DOHH2 (cell line): Measurements from ENCODE around the gene PREX1.
"Not testable (repeated sequence)": the region's sequence is repeated elsewhere in the genome, so short reads cannot be mapped to it uniquely, and the experiment has no call there.

Experiments used
- H3F3A ChIP-seq: fragments of 200-600 bp; sonication (generic), shearing (Covaris generic); 2 replicates; pipeline ENCODE4 v1.6.0; 2016; ENCODE audit warnings: antibody characterized with exemption, mild to moderate bottlenecking; ENCODE audit not compliant: control insufficient read depth, insufficient read depth
- H3K27ac ChIP-seq: fragments of 200-600 bp; sonication (generic); 2 replicates; pipeline ENCODE4 v1.5.1; 2014; ENCODE audit warnings: low read depth, mild to moderate bottlenecking, low read length, moderate library complexity
- H3K27me3 ChIP-seq: fragments of 200-600 bp; sonication (generic); 2 replicates; pipeline ENCODE4 v1.6.1; 2014; ENCODE audit warnings: mild to moderate bottlenecking, low read length, mixed read lengths; ENCODE audit not compliant: control insufficient read depth
- H3K36me3 ChIP-seq: fragments of 200-600 bp; sonication (generic); 2 replicates; pipeline ENCODE4 v1.6.1; 2014; ENCODE audit warnings: mild to moderate bottlenecking, low read length, moderate library complexity, mixed read lengths; ENCODE audit not compliant: control insufficient read depth
- H3K4me1 ChIP-seq: fragments of 200-600 bp; sonication (generic); 2 replicates; pipeline ENCODE4 v1.6.1; 2014; ENCODE audit warnings: mild to moderate bottlenecking, low read length, mixed read lengths; ENCODE audit not compliant: control insufficient read depth
- H3K4me2 ChIP-seq: fragments of 200-600 bp; sonication (generic); 2 replicates; pipeline ENCODE4 v1.6.0; 2014; ENCODE audit warnings: mild to moderate bottlenecking, low read length, moderate library complexity
- H3K4me3 ChIP-seq: fragments of 200-600 bp; sonication (generic); 2 replicates; pipeline ENCODE4 v1.5.1; 2014; ENCODE audit warnings: mild to moderate bottlenecking, low read length, mixed read lengths
- H3K79me2 ChIP-seq: fragments of 200-600 bp; sonication (generic); 2 replicates; pipeline ENCODE4 v1.6.1; 2014; ENCODE audit warnings: mild to moderate bottlenecking, low read length, mixed read lengths; ENCODE audit not compliant: control insufficient read depth
- H3K9me2 ChIP-seq: fragments of 200-600 bp; sonication (generic); replicated peaks from 2 replicates; pipeline ENCODE4 v1.6.1; 2014; ENCODE audit warnings: mild to moderate bottlenecking, low read length, mixed read lengths; ENCODE audit not compliant: control insufficient read depth
- H3K9me3 ChIP-seq: fragments of 200-600 bp; sonication (generic); 2 replicates; pipeline ENCODE4 v1.6.1; 2014; ENCODE audit warnings: antibody characterized with exemption, low read length, mixed read lengths; ENCODE audit not compliant: control insufficient read depth, insufficient read depth
- H4K20me1 ChIP-seq: fragments of 200-600 bp; sonication (generic); 2 replicates; pipeline ENCODE4 v1.6.0; 2014; ENCODE audit warnings: low read depth, mild to moderate bottlenecking, antibody characterized with exemption, low read length, moderate library complexity; ENCODE audit not compliant: control insufficient read depth, insufficient read depth
- CTCF ChIP-seq: fragments of 200-600 bp; sonication (generic); IDR thresholded peaks from one replicate; pipeline ENCODE4 v1.5.1; 2014; ENCODE audit warnings: antibody characterized with exemption, mild to moderate bottlenecking, low read depth, low read length; ENCODE audit not compliant: poor library complexity, severe bottlenecking
- EZH2phosphoT487 ChIP-seq: fragments of 200-600 bp; sonication (generic); IDR thresholded peaks from 2 replicates; pipeline ENCODE4 v1.6.1; 2017; ENCODE audit warnings: borderline replicate concordance, mild to moderate bottlenecking, antibody characterized with exemption, low read length, moderate library complexity, mixed read lengths

Gene PREX1

DNA sequence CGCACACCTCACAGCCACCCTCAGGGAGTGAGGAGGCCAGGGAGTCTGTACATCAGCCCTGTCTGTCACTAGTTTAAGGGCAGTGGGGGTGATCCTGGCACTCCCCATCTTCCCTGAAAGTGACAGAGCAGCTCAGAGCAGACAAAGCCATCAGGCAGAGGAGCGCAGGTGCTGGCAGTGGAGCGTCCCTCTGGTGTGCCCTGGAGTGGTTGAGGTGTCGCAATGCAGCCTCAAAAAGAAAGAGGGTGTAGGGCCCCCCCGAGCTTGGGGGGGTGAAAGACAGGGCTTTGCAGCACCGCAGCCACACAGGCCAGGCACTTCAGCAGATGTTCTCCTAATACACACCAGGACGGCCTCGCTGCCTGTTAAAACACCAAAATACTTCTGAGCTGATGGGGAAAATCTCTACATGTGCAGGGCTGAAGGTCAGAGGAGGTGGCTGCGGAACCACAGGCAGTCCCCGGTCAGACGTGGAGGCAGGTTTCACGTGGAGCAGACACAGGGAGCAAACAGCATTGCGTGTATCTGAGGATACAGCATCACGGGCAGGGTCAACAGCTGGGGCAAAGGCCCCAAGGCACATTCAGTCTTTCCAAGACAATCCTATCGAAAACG, 69.5 kb downstream of the PREX1 start:
- no peaks in the 10 kb centered on the region for H3K9me3 ChIP-seq
- H4K20me1 ChIP-seq: no peaks in the 10 kb centered on the region
- peaks cover 5% of the 10 kb centered on the region for H3F3A ChIP-seq
- TF ChIP-seq EZH2phosphoT487 (no peak), CTCF (no peak)
- no peaks in the 10 kb centered on the region for H3K27me3 ChIP-seq
- no peaks in the 10 kb centered on the region for H3K36me3 ChIP-seq
- H3K79me2 ChIP-seq: no peaks in the 10 kb centered on the region
- no peak overlapping the region for H3K4me3 ChIP-seq
- no peak overlapping the region for H3K4me2 ChIP-seq
- H3K27ac ChIP-seq: no peak overlapping the region
- H3K9me2 ChIP-seq: no peaks in the 10 kb centered on the region
- H3K4me1 ChIP-seq: peaks cover 38% of the 10 kb centered on the region

DNA sequence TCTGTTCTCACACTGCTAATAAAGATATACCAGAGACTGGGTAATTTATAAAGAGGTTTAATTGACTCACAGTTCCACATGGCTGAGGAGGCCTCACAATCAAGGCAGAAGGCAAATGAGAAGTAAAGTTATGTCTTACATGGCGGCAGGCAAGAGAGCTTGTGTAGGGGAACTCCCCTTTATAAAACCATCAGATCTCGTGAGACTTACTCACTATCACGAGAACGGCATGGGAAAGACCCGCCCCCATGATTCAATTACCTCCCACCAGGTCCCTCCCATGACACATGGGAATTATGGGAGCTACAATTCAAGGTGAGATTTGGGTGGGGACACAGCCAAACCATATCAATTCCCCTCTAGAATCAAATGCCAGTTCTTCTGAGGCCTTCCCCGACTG, 71.0 kb downstream of the PREX1 start:
- H3K9me2 ChIP-seq, H3F3A ChIP-seq, H3K27ac ChIP-seq, H3K36me3 ChIP-seq, H3K9me3 ChIP-seq, H3K4me2 ChIP-seq, H4K20me1 ChIP-seq, H3K4me3 ChIP-seq, H3K79me2 ChIP-seq, H3K27me3 ChIP-seq: not testable (repeated sequence)
- H3K4me1 ChIP-seq: peaks cover 49% of the 10 kb centered on the region

DNA sequence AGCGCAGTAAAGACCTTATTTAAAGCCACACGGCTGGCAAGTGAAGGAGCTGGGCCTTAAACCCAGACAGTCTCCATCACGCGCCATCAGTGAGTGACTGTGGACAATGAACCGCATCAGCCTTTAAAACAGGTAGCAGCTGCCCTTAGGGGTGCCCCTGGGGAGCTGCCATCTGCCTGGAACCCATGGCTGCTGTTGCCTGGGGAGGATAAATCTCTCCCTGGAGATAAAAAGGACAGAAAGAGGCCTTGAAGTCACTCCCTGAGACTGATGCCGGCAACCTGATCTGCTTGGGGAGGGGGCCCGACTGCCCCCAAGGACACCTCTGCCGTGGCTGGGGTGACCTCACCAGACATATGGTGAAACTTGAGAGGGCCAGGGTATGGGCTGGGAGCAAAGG, 73.5 kb downstream of the PREX1 start:
- Histone ChIP-seq H3K4me1 (peaks cover 42% of the 10 kb centered on the region), H3K9me3 (no peaks in the 10 kb centered on the region), H3K27me3 (0 out of 2 replicates have a peak, but pooled peaks cover 5% of the 10 kb centered on the region), H3K9me2 (no peaks in the 10 kb centered on the region), H3K4me3 (no peak overlapping the region), H3K79me2 (no peaks in the 10 kb centered on the region), H3K4me2 (no peak overlapping the region), H3K27ac (no peak overlapping the region), H3F3A (no peaks in the 10 kb centered on the region), H3K36me3 (no peaks in the 10 kb centered on the region), H4K20me1 (no peaks in the 10 kb centered on the region)
- TF ChIP-seq CTCF (no peak), EZH2phosphoT487 (no peak)

- Histone ChIP-seq H3K4me2 (no peak overlapping the region), H3K36me3 (no peaks in the 10 kb centered on the region), H3K4me1 (peaks cover 49% of the 10 kb centered on the region), H3K27me3 (0 out of 2 replicates have a peak, but pooled peaks cover 5% of the 10 kb centered on the region), H3K9me3 (no peaks in the 10 kb centered on the region), H4K20me1 (no peaks in the 10 kb centered on the region), H3K9me2 (no peaks in the 10 kb centered on the region), H3K4me3 (no peak overlapping the region), H3K27ac (no peak overlapping the region), H3F3A (peaks cover 3% of the 10 kb centered on the region; the same call in 1 of the 2 replicates), H3K79me2 (no peaks in the 10 kb centered on the region)
- TF ChIP-seq EZH2phosphoT487 (no peak), CTCF (no peak)
These were observed 74.8 kb downstream of the PREX1 start for GRCh38 chr20:48752963-48753362.
